SJCRH30 (cell line): ENCODE data around the gene MEIOC. TPM values are rescaled to one million over a fixed set of nuclear protein-coding genes. Genes with fewer than 3 reads are reported as not detected.
"Not testable (repeated sequence)": the region's sequence is repeated elsewhere in the genome, so short reads cannot be mapped to it uniquely, and the experiment has no call there.

Experiments
- DNase-seq, 2 experiments: peaks; one replicate each; pipeline ENCODE4 v3.0.0-alpha.2; 2015 to 2020
- H3K27ac ChIP-seq: fragments of 250-450 bp; sonication (Bioruptor Pico); 2 replicates; pipeline ENCODE4 v1.5.1; 2020; ENCODE audit warnings: mild to moderate bottlenecking, moderate library complexity
- H3K27me3 ChIP-seq: fragments of 250-450 bp; sonication (Bioruptor Pico); 2 replicates; pipeline ENCODE4 v1.5.1; 2020; ENCODE audit warnings: mild to moderate bottlenecking, moderate library complexity
- H3K36me3 ChIP-seq: fragments of 250-450 bp; sonication (Bioruptor Pico); 2 replicates; pipeline ENCODE4 v1.5.1; 2020; ENCODE audit warnings: mild to moderate bottlenecking, moderate library complexity
- H3K4me1 ChIP-seq: fragments of 250-450 bp; sonication (Bioruptor Pico); 2 replicates; pipeline ENCODE4 v1.5.1; 2020; ENCODE audit warnings: mild to moderate bottlenecking, moderate library complexity
- H3K4me3 ChIP-seq: fragments of 250-450 bp; sonication (Bioruptor Pico); 2 replicates; pipeline ENCODE4 v1.5.1; 2020; ENCODE audit warnings: mild to moderate bottlenecking, moderate library complexity
- H3K9me3 ChIP-seq: fragments of 250-450 bp; sonication (Bioruptor Pico); replicated peaks from 2 replicates; pipeline ENCODE4 v1.5.1; 2020; ENCODE audit warnings: mild to moderate bottlenecking, moderate library complexity
- total RNA-seq: library from RNA; depleted of rRNA; stranded (reverse); fragments of >200 nt; shearing (Covaris generic); gene quantifications from 2 replicates; pipeline ENCODE4 v1.2.3, GENCODE V29; 2014

MEIOC gene
- total RNA-seq, 1 experiment from 2014 or later, result 0.04 TPM

GRCh38 chr17:44666006-44666405 lies 9.7 kb downstream of the MEIOC start:
- H3K9me3 ChIP-seq, result no peaks in the 10 kb centered on the region
- H3K27ac ChIP-seq, result no peak overlapping the region
- no peak for DNase-seq
- H3K27me3 ChIP-seq, result no peaks in the 10 kb centered on the region
- peaks cover 4% of the 10 kb centered on the region; the same call in 1 of the 2 replicates for H3K4me1 ChIP-seq
- no peaks in the 10 kb centered on the region for H3K36me3 ChIP-seq
- no peak overlapping the region for H3K4me3 ChIP-seq

GRCh38 chr17:44672479-44673093 lies 16.3 kb downstream of the MEIOC start:
- Histone ChIP-seq H3K36me3 (no peaks in the 10 kb centered on the region), H3K27me3 (no peaks in the 10 kb centered on the region), H3K27ac (no peak overlapping the region), H3K9me3 (no peaks in the 10 kb centered on the region), H3K4me3 (no peak overlapping the region), H3K4me1 (peaks cover 1% of the 10 kb centered on the region; the same call in 1 of the 2 replicates)
- peak in 1 of 2 experiments; percentile 46 for DNase-seq

GRCh38 chr17:44673893-44674292 lies 17.6 kb downstream of the MEIOC start:
- Histone ChIP-seq H3K9me3 (no peaks in the 10 kb centered on the region), H3K27ac (no peak overlapping the region), H3K4me1 (no peaks in the 10 kb centered on the region), H3K4me3 (no peak overlapping the region), H3K27me3 (no peaks in the 10 kb centered on the region), H3K36me3 (peaks cover 4% of the 10 kb centered on the region)
- no peak for DNase-seq

- Histone ChIP-seq H3K36me3 (peaks cover 21% of the 10 kb centered on the region), H3K27me3 (no peaks in the 10 kb centered on the region), H3K9me3 (no peaks in the 10 kb centered on the region), H3K4me1 (no peaks in the 10 kb centered on the region), H3K27ac (no peak overlapping the region), H3K4me3 (no peak overlapping the region)
- no peak for DNase-seq
Observed at GRCh38 chr17:44677136-44677535, 20.9 kb downstream of the MEIOC start.

GRCh38 chr17:44683303-44683702 lies 27.0 kb downstream of the MEIOC start:
- not testable (repeated sequence) for H3K27me3 ChIP-seq, DNase-seq, H3K4me3 ChIP-seq, H3K4me1 ChIP-seq, H3K27ac ChIP-seq, H3K9me3 ChIP-seq
- peaks cover 33% of the 10 kb centered on the region for H3K36me3 ChIP-seq

GRCh38 chr17:44687756-44688155 lies 31.5 kb downstream of the MEIOC start:
- Histone ChIP-seq H3K9me3 (no peaks in the 10 kb centered on the region), H3K27ac (no peak overlapping the region), H3K4me3 (no peak overlapping the region), H3K27me3 (no peaks in the 10 kb centered on the region), H3K36me3 (peaks cover 13% of the 10 kb centered on the region), H3K4me1 (peaks cover 6% of the 10 kb centered on the region)
- peak in 1 of 2 experiments; percentile 40 for DNase-seq

- Histone ChIP-seq H3K27ac (no peak overlapping the region), H3K36me3 (peaks cover 8% of the 10 kb centered on the region), H3K4me3 (peak overlapping the region; percentile 90), H3K4me1 (peaks cover 6% of the 10 kb centered on the region), H3K9me3 (no peaks in the 10 kb centered on the region), H3K27me3 (no peaks in the 10 kb centered on the region)
- no peak for DNase-seq
Observed at GRCh38 chr17:44688200-44688599, 31.9 kb downstream of the MEIOC start.

GRCh38 chr17:44688675-44689476 lies 32.6 kb downstream of the MEIOC start:
- peaks cover 6% of the 10 kb centered on the region for H3K4me1 ChIP-seq
- peak overlapping the region; percentile 67 for H3K27ac ChIP-seq
- peak overlapping the region; percentile 90 for H3K4me3 ChIP-seq
- no peaks in the 10 kb centered on the region for H3K27me3 ChIP-seq
- peaks cover 2% of the 10 kb centered on the region for H3K36me3 ChIP-seq
- no peak for DNase-seq
- no peaks in the 10 kb centered on the region for H3K9me3 ChIP-seq

GRCh38 chr17:44689477-44690217 lies 33.4 kb downstream of the MEIOC start, which contains the start of gene CCDC43:
TSS of gene CCDC43 (minus strand) at chr17:44689776. CDS start at chr17:44689753, 23 bp downstream.
- Histone ChIP-seq H3K27ac (peak within 1 kb of the TSS; percentile 67), H3K27me3 (no peaks in the 10 kb centered on the region), H3K36me3 (no peaks in the 10 kb centered on the region), H3K9me3 (no peaks in the 10 kb centered on the region), H3K4me3 (peak within 1 kb of the TSS; percentile 90), H3K4me1 (peaks cover 6% of the 10 kb centered on the region)
- DNase-seq, result peak; percentile 95 to 97

- not testable (repeated sequence) for H3K9me3 ChIP-seq, H3K36me3 ChIP-seq, H3K4me1 ChIP-seq, H3K27me3 ChIP-seq
- peak overlapping the region; percentile 67; the same call in 1 of the 2 replicates for H3K27ac ChIP-seq
- H3K4me3 ChIP-seq, result peak overlapping the region; percentile 90
- peak; percentile 7 to 43 for DNase-seq
Observed at GRCh38 chr17:44690746-44691306, 34.6 kb downstream of the MEIOC start.

GRCh38 chr17:44693609-44694008 lies 37.3 kb downstream of the MEIOC start:
- no peak overlapping the region for H3K4me3 ChIP-seq
- H3K4me1 ChIP-seq, result peaks cover under 1% of the 10 kb centered on the region
- no peaks in the 10 kb centered on the region for H3K9me3 ChIP-seq
- H3K27me3 ChIP-seq, result 0 out of 2 replicates have a peak, but pooled peaks cover 5% of the 10 kb centered on the region
- no peak for DNase-seq
- no peaks in the 10 kb centered on the region for H3K36me3 ChIP-seq
- no peak overlapping the region for H3K27ac ChIP-seq

GRCh38 chr17:44700288-44700687 lies 44.0 kb downstream of the MEIOC start:
- H3K27me3 ChIP-seq, DNase-seq, H3K27ac ChIP-seq, H3K36me3 ChIP-seq, H3K4me3 ChIP-seq, H3K9me3 ChIP-seq, H3K4me1 ChIP-seq: not testable (repeated sequence)

GRCh38 chr17:44707755-44708400 lies 51.6 kb downstream of the MEIOC start:
- H3K4me3 ChIP-seq, result peak overlapping the region; percentile 79
- no peaks in the 10 kb centered on the region for H3K9me3 ChIP-seq
- no peaks in the 10 kb centered on the region; the same call in 1 of the 2 replicates for H3K36me3 ChIP-seq
- peaks cover 7% of the 10 kb centered on the region; the same call in 1 of the 2 replicates for H3K4me1 ChIP-seq
- peak overlapping the region; percentile 70 for H3K27ac ChIP-seq
- no peak for DNase-seq
- no peaks in the 10 kb centered on the region for H3K27me3 ChIP-seq
